HG02642 (cell line): ENCODE data around the gene RFFL.
"Not testable (repeated sequence)": the region's sequence is repeated elsewhere in the genome, so short reads cannot be mapped to it uniquely, and the experiment has no call there.

Experiments used
- ATAC-seq: cut with Tn5 transposase; IDR thresholded peaks from one replicate; pipeline ENCODE4 v1.9.1; 2021; ENCODE audit warnings: mild to moderate bottlenecking; ENCODE audit not compliant: unreplicated experiment, poor library complexity

RFFL gene

DNA sequence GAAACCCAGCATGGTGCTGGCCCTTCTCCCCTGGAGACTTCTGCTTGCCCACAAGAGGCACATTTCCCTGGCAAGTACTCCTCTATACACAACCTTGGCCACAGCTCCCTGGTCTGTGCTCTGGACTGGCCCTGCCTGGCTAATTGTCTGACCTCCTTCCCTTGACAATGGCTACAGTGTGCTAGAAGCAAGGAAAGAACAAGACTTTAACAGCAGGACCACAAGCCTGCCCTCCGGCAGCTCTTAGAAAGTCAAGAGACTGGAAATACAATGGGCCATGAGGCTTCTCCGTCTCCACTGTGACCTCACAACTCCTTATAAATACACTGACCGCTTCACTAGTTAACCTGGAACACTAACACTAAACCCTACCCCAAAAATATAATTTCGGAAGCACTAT is 46.5 kb downstream of the RFFL start:
- ATAC-seq = no peak

- no peak for ATAC-seq
These were observed 47.1 kb downstream of the RFFL start for GRCh38 chr17:35016369-35016768.

DNA sequence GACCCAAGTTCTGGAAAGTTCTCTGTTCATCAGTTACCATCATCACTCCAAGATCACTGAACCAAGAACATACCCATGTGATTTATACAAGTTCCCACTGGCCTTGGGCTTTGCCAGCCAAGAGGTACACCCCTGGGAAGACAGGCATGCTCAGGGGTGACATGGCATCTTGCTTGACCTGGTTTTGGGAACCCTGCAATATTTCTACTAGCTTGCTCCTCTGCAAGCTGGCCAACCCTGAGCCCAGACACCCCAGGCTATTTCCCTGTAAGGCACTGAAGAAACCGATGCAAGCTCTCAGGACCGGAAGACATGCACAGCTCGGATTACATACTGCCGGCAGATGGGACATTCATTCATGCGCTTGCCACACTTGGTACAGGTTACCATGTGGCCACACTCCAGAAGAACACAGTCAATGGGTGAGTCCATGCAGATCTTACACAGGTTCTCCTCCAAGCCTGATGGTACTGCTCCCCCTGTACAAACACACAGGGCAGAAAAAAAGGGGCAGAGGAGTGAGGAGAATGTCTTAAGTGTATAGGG is 51.8 kb downstream of the RFFL start:
- ATAC-seq = no peak

DNA sequence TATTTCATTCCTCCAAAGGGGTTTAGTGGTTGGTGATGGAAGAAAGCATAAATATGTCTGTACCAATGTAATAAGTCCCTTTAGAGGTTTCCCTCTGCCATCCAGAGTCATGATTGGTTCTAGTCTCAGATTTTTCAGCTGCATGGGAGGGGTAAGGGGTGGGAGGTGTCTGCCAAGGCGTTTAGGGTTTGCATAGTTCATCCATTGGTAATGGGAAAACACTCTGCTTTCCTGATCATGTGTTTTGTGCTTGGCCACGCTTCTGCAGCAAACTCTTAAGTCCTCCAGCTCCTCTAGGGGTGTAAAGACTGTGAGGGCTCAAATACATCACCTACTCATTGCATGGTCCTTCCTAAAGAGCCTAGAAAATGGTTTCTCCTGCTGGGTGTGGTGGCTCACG is 53.4 kb downstream of the RFFL start:
- ATAC-seq = no peak

GRCh38 chr17:35006961-35007360 is 56.5 kb downstream of the RFFL start:
- ATAC-seq = no peak

- no peak for ATAC-seq
These were observed 57.2 kb downstream of the RFFL start for GRCh38 chr17:35006345-35006744.

GRCh38 chr17:35003778-35004177 is 59.7 kb downstream of the RFFL start:
- no peak for ATAC-seq

DNA sequence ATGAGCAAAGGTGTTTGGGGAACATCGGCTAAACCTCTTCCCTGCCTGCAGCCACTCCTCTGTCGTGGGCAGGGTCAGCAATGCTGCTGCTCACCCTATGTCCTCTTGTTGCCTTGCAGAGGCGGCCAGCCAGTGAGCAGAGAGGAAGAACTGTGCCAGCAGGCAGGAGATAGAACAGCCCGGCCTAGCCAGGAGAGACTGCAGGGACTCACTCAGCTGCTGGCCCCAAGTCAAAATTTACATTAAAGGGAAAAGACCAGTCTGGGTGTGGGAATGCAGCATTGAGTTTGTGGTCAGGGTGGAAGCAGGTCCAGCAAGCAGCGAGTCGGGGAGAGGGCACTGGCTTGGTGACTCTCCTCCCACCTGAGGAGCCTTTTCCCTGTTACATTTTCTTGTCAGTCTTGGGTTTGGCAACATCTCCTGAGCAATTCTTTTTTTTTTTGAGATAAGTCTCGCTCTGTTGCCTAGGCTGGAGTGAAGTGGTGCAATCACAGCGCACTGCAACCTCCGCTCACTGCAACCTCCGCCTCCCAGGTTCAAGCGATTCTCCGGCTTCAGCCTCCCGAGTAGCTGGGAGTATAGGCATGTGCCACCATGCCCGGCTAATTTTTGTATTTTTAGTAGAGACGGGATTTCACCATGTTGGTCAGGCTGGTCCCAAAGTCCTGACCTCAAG is 60.5 kb downstream of the RFFL start:
- no peak for ATAC-seq

- ATAC-seq = no peak
These were observed 62.0 kb downstream of the RFFL start for GRCh38 chr17:35001549-35001948.

GRCh38 chr17:35000965-35001364 is 62.5 kb downstream of the RFFL start:
- not testable (repeated sequence) for ATAC-seq

DNA sequence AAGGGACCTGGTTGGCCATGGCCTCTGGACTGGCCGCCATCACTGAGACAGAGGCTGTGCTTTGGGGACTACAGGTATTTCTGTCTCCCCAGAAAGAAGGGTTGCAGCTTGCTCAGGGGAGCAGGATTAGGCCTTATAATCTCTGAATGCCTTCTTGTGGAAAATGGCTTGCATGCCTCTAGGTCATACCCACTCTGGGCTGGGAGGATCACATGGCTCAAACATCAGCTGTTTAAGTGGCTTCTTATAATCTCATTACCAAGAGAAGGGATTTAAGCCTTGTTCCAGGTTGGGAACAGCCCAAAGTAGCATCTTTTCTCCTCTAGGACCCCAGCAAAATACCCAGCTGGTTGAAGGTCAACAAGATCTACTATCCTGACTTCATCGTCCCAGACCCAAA is 64.1 kb downstream of the RFFL start:
- ATAC-seq = no peak

- peak; percentile 56 for ATAC-seq
These were observed 65.3 kb downstream of the RFFL start for GRCh38 chr17:34998205-34998604.

DNA sequence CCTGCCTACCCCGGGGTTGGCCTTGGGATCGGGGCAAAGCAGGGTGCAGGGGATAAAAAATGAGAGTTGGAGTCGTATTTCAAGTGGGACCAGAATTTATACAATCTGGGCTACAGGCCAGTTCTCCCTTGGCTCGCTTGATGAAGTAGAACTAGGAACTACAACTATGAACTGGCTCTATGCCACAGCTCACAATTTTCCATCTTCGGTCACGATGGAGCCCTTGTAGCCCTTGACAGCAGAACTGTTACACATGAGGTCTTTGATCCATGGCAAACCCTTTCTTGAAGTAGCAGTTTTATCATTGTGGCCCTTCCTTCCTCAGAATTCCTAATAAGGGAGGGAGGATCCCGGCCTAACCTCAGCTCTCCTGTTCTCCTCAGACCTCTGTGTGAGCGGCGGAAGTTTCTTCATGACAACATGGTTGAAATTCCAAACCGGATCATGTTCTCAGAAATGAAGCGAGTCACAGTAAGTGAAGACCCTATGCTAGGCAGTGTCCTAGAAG is 66.1 kb downstream of the RFFL start:
- no peak for ATAC-seq

DNA sequence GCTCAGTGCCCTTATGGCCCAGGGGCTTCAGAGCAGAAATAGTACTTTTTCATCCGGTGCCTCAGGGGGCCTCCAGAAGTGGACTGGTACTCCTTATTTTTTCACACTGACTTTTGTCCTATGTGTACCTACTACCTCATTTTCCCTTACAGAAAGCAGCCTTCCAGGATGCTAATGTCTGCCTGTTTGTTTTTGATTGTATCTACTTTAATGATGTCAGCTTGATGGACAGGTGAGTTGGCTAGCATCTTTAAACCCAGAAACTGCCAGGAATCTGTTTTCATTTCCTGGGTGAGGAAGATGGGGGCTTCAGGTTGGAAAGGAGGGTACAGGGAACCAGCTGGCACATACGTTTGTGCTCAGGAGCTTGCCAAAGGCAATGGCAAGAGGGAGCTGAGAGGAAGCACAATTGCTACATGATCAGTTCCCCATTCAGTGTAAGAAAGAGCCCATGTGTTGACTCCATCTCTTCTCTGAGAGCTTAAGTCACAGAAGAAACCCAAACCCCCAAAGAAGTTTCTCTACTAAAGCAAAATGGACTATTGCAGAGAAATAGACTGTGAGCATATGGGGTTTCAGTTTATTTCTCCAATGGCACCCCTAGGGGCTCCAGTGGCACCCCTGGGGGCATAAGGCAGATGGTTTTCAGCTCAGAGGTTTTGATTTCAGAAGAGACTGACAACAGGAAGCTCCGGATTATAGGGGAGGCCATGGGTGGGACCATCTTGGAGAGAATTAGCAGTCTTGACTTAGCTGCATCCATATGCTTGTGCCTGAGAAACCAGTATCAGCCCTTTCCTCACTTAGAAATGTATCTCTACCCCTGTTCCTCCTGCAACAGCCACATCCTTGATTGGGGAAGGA is 66.9 kb downstream of the RFFL start:
- no peak for ATAC-seq

DNA sequence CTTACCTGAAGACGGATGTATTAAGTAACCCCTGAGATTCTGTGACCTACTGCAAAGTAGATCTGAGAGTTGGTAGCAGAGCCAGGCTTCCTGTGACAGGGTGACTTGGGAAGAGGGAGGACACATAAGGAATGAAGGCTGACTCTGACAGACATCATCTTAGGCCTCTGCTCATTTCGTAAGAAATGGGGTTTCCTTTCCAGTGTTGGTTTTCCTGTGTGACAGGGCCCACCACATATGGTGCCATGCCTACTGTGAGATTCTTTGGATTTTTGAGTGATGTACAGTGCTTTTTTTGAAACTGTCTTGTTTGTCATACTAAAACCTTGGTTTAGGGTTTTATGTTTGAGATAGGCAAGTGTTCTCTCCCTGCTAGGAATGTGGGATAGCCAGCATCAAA is 70.5 kb downstream of the RFFL start:
- no peak for ATAC-seq

- no peak for ATAC-seq
These were observed 71.9 kb downstream of the RFFL start for GRCh38 chr17:34991606-34992005.

GRCh38 chr17:34990921-34991365 is 72.6 kb downstream of the RFFL start:
- no peak for ATAC-seq

GRCh38 chr17:34989473-34989872 is 74.0 kb downstream of the RFFL start:
- no peak for ATAC-seq

DNA sequence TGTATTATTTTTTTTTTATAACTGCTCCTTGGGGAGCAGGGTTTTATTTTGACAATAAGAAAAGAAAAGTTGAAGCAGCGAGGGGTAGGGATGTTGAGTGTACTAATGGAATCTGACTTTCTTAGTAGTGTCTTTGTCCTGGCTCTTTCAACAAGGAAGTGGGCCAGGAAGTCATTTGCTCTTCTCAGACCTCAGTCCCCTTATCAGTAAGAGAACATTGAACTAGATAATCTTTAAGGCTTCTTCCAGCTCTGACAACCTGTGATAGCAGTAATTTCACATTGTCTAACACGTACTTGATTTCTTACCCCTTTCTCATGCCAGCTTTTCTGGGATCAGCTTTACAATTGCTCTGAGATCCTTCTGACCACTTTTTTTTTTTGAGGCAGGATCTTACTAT is 74.9 kb downstream of the RFFL start:
- no peak for ATAC-seq

DNA sequence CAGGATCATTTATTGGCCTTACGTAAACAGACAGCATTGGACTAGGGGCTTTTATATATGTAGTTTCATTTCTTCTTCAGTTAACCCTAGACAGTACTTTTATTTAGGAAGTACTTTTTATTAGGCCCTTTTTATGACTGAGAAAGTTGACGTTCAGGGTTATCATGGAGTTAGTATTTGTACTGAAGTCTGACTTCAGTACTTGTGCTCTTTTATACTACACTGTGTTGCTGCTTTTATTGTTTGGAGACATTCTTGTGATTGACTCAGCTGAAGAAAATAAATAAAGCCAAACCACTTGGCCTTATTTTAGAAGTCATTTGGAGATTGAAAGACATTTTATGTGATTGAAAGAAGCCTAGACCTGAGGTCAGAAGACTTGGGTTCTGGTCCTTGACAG is 76.3 kb downstream of the RFFL start:
- ATAC-seq = no peak

DNA sequence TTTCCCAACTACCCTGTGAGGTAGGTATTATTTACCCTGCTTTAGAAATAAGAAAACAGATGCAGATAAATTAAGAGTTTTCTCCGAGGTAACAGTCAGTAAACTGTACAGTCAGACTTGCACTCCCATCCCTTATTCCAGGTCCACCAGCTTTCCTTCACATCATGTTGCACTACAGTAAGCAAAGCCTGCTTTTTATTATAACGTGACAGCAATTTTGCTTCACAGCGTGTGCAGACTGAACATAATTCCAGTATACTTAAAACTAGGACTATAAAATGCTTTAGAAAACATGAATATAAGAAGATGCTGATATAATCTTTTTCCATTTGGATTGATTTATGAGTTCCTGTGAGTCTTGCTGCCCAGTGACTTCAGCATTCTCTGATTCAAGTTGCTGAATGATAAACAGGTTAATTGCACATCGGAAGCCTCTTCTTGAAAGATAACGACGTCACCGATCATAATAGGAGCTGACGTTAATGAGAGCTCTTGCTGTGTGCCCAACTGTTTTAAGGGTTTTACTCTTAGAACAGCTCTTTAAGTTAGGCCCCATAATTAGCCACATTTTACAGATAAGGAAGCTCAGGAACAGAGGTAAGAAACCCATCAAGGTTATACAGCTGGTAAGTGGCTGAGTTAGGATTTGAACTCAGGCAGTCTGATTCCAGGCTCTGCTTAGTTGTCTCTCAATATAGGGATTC is 81.8 kb downstream of the RFFL start:
- ATAC-seq = no peak
